ENCODE measurements around the gene ATP6AP1.
"Not testable (repeated sequence)": the region's sequence is repeated elsewhere in the genome, so short reads cannot be mapped to it uniquely, and the experiment has no call there.

Gene ATP6AP1

DNA sequence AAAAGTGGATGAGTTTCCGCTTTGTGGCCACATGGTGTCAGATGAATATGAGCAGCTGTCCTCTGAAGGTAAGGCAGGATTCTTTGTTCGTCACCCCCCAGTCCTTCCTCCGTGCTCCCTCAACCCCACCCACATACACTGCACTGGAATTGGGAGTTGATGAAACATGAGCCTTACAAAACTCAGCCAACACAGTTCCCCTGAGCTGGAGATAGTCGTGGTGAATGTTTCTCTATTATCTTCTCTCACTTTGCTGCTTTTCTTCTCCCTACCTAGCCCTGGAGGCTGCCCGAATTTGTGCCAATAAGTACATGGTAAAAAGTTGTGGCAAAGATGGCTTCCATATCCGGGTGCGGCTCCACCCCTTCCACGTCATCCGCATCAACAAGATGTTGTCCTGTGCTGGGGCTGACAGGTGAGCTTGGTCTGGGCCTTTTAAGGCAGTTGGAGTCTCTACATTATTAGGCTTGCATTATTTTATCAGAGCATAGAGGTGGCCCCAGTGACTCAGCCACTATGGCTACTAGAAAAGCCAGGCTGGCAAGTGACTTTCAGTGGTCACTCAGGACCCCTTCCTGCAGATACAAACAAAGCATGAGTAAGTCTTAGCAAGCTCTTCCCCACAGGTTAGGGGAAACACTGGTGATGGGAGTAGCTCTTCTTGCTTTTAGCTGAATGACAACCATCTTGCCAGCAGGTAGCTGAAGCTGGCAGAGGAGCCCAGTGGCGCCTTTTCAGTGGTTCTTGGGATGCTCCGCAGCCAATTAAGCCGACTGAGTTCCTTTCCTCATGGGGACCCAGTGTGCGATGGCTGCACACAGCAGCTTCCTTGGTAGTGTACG, 28.7 kb upstream of the ATP6AP1 start:
- DNase-seq: no peak

- DNase-seq: not testable (repeated sequence)
Observed at GRCh38 chrX:154400369-154400817, 28.1 kb upstream of the ATP6AP1 start.

GRCh38 chrX:154401045-154401799, 27.3 kb upstream of the ATP6AP1 start:
- DNase-seq: no peak

GRCh38 chrX:154401918-154402621, 26.4 kb upstream of the ATP6AP1 start:
- no peak for DNase-seq

- DNase-seq: no peak
Observed at GRCh38 chrX:154402622-154403127, 25.8 kb upstream of the ATP6AP1 start.

DNA sequence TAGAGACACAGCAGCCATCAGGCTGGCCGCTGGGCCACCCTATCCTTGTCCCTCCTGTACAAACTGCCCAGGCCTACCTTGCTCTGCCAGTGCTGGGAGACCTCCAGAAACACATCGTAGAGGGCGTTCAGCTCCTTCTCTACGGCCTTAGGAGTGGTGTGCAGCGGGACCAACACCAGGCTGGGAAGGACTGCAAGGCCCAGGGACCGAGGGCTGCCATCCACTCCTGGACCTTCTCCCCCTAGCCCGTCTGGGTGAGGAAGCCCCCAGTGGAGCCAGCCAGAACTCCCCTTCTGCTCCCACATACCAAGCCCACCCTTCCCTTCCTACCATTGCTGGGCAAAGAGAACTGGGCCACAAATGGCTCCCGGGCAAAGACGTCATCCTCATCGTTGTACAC, 25.3 kb upstream of the ATP6AP1 start:
- no peak for DNase-seq

- DNase-seq: no peak
Observed at GRCh38 chrX:154403858-154404257, 24.6 kb upstream of the ATP6AP1 start.

DNA sequence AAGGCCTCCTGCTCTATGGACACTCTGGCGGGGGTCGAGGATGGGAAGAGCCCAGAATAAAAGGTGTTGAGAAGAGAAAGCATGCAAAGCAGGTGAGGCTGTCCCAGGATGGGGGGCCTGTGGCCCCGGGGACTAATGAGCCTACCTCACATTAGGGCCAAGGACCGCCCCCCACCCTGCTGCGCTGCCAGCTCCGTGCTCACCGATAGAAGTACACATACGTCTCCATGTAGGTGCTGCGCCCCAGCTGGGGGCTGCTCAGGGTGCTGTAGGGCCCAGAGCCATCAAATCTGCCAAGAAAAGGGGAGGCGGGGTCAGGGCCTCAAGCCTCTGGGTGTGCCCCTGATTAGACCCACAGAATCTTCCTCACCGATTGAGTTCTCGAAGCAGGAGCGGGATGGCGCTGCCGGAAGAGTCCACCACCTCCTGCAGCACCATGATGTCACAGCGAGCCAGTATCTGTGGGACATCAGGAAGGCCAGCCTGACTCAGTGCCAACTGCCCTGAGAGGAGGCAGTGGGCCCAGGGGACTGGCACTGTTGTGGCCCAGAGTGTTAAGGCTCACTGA, 23.8 kb upstream of the ATP6AP1 start:
- DNase-seq: no peak

GRCh38 chrX:154408659-154409221, 19.7 kb upstream of the ATP6AP1 start:
- DNase-seq: no peak

- peak; percentile 55 for DNase-seq
Observed at GRCh38 chrX:154409222-154409871, 19.1 kb upstream of the ATP6AP1 start, which contains the start of gene DNASE1L1. Gene DNASE1L1, minus strand, starts transcription at chrX:154409254. Its CDS starts 3,686 bp downstream, at chrX:154405568.

GRCh38 chrX:154411981-154412340, 16.5 kb upstream of the ATP6AP1 start:
- no peak for DNase-seq

DNA sequence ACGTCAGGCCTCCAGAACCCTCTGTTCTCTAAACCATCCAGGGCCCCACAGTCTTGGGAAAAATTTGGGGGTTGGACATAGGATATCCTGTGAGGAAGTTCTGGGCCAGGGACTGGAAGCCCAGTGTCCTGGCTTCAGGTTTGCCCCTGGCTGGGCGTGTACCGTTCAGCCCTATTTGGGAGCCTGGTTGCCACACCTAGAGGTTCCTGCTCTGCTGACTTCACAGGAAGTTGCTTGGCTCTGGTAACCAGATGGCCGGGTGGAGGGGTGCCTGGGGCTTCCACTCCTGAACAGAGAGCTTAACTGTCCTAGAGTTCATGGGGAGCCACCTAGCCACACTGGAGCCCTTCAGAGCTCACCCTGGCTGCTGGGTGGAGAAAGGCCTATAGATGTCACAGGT, 16.0 kb upstream of the ATP6AP1 start:
- no peak for DNase-seq

DNA sequence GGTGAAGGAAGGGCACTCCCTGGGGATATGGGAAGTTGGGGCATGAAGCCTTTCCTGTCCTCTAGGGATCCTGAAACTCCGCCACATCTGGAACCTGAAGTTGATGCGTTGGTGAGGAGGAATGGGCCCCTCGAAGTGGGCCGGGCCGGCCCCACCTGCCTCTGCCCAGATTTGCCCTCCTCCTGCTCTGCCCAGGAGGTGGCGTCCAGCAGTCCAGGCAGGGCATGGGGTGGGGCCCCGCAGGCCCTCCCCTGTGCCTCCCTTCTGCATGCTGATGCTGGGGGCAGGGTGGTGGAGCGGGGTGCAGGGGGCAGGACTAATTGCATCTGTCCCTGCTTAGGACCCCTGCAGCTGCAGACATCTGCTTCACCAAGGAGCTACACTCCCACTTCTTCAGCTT, 15.3 kb upstream of the ATP6AP1 start:
- no peak for DNase-seq

GRCh38 chrX:154417157-154417556, 11.3 kb upstream of the ATP6AP1 start:
- no peak for DNase-seq

GRCh38 chrX:154419189-154419588, 9.3 kb upstream of the ATP6AP1 start:
- DNase-seq: no peak

DNA sequence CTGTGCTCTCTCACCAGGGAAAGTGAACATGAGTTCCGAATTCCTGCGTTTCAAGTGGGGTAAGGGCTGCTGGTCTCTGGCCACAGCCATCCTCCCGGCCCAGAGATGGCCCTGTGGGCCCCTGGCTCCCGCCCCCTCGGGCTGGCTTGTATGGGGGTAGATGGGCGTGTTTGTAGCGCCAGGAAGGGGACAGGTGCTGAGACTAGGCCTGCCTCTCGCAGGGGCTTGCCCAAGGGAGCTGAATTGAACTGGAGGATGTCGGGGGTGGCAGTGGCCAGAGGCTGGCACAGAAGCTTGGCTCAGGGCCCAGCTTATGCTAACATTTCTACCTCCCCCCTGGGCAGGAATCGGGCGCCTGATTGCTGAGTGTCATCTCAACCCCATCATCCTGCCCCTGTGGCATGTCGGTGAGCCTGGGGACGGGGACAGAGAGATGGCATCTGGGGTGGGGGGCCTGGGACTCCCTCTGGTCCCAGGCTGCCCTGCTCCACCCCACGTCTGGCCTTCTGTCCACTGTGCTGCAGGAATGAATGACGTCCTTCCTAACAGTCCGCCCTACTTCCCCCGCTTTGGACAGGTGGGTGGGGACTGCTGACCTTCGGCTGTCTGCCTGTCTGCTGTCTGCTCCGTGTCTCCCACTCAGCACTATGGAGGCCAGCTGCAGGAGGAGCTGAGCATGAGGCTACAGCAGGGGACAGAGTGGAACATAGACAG, 8.6 kb upstream of the ATP6AP1 start:
- no peak for DNase-seq

- no peak for DNase-seq
Observed at GRCh38 chrX:154420402-154420756, 8.1 kb upstream of the ATP6AP1 start.

- DNase-seq: no peak
Observed at GRCh38 chrX:154426916-154427770, 1.3 kb upstream of the ATP6AP1 start.

DNA sequence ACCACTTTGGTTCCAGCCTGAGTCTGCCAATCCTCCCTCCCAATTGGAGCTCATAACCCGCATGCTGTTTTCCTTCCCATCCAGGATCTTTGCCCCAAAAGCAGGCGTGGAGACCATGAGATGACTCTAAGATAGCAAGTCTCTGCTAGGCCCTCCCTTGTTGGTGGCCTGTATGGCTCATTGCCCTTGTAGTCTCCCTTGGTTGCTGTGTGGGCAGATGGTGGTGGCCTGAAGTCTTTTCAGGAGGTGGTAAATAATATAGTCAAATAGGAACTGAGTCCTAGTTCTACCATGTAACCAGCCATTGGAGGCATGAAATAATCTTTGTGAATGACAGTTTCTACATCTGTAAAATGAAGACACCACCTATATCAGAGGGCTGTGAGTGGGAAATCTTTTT, 1.2 kb downstream of the ATP6AP1 start:
- no peak for DNase-seq

- DNase-seq: no peak
Observed at GRCh38 chrX:154430479-154430878, 2.0 kb downstream of the ATP6AP1 start.
